Stimulated activated CD8-positive, alpha-beta memory T cell treated with anti-CD3 and anti-CD28 coated beads, Interleukin-7, amount 100 ng/mL, for 4 hours (primary cell): Measurements from ENCODE around the gene E4F1.

Source experiments
- DNase-seq, 2 donors: peaks; one replicate each; pipeline ENCODE4 v3.0.0-alpha.2; 2020; ENCODE audit warnings: low read depth in 2 of 2

Gene E4F1

DNA sequence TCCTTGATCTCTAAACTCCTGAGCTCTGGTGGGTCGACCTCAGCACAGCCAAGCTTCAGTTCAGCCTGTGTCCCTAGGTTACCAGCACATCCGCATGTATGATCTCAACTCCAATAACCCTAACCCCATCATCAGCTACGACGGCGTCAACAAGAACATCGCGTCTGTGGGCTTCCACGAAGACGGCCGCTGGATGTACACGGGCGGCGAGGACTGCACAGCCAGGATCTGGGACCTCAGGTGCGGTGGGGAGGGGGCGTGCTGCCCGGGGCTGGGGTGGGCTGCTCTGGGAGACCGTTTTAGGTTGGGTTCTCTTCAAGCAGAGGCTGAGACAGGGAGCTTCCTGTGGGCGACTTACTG is 17.0 kb upstream of the E4F1 start:
- no peak for DNase-seq

DNA sequence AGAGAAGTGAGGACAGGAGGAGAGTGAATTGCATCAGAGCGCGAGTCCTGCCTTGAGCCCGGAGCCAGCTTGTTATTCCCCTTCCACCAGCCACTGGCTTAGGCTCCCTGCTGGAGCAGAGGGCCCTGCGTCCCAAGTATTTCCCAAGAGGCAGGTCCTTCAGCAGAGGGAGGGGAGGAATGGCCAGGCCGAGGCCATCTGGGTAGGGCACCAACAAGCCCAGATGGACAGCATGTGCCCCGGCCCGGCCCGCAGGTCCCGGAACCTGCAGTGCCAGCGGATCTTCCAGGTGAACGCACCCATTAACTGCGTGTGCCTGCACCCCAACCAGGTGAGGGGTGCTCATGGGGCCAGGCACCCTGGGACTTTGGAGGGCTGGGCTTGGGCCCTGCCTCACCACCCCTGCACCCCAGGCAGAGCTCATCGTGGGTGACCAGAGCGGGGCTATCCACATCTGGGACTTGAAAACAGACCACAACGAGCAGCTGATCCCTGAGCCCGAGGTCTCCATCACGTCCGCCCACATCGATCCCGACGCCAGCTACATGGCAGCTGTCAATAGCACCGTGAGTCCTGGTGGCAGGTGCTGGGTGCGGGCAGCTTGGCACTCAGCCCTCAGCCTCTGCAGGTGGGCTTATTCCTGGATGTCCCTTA is 16.5 kb upstream of the E4F1 start:
- no peak for DNase-seq

DNA sequence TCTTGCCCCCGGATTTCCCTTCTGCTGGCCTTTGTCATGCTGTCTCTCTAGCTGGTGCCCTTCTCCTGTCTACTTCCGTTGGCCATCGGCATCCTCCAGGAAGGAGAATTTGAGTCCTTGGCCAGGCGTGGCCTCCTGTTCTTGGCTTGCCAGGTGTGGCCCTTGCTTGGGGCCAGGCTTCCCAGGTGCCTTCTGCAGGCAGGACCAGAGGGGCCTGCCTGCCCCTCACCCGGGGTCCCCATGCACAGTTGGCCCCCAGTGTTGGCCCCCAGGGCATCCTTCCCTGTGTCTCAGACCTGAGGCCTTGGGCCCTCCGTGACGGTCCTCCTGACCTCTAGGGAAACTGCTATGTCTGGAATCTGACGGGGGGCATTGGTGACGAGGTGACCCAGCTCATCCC is 15.5 kb upstream of the E4F1 start:
- no peak for DNase-seq

- DNase-seq, result no peak
Measured at GRCh38 chr16:2208308-2208707, 15.1 kb upstream of the E4F1 start.

DNA sequence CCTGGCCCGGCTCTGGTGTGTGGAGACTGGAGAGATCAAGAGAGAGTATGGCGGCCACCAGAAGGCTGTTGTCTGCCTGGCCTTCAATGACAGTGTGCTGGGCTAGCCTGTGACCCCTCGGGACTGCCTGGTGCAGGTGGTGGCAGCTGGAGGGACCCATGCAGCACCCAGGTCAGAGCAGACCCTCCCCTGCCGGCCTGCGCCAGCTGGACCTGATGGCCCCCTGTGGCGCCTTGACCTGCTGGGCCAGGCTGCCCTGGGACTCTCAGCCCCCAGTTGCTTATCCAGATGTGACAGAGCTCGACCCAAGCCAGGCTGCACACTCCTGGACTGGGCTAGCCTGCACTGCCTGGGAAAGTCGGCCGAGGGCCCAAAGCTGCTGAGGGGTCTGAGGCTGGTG is 14.6 kb upstream of the E4F1 start:
- no peak for DNase-seq

DNA sequence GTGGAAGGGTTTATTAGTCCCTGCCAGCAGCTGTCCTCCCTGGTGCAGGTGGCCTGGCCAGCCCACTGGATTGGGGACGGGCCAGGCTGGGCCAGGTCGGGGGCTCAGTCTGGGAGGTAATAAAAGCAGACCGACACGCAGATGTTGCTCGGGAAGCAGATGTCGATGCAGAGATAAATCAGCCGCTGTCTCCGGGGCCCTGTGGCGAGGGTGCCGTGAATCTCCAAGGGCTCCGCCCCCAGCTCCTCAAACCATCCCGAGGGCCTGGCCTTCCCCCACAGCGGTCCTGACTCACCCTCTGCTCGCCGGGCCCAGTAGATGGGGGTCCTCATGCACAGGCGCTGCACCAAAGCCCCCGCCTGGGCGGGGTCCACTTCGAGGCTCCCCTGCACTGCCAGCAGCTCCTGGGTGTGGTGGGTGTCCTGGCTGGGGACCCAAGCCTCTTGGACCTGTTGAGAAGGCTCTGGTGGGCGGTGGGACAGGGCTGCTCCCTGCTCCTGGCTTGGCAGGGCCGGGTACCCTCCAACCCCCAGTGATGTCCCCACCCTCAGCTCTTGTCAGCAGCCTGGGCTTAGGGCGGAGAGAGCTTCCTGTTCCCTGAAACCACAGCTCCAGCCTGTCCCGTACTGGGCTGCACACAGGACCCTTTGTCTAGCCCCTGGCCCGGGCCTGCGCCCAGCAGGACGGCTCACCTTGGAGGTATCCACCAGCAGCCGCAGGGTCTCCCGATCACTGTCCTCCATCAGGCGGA is 14.0 kb upstream of the E4F1 start:
- DNase-seq, result no peak

DNA sequence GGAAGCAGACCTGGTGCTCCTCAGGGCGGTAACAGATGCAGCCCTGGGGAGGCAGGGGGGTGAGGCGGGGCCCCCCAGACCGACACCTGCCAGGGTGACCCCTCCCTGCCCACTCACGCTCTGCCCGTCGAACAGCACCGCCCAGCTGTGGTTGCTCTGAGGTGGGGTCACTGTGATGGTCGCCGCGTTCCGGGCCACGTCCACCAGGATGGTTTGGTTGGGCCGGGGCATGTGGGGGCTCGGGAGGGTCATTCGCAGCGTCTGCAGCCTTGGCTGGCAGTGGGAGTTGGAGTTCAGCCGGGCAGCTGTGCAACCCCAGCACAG is 13.4 kb upstream of the E4F1 start:
- no peak for DNase-seq

DNA sequence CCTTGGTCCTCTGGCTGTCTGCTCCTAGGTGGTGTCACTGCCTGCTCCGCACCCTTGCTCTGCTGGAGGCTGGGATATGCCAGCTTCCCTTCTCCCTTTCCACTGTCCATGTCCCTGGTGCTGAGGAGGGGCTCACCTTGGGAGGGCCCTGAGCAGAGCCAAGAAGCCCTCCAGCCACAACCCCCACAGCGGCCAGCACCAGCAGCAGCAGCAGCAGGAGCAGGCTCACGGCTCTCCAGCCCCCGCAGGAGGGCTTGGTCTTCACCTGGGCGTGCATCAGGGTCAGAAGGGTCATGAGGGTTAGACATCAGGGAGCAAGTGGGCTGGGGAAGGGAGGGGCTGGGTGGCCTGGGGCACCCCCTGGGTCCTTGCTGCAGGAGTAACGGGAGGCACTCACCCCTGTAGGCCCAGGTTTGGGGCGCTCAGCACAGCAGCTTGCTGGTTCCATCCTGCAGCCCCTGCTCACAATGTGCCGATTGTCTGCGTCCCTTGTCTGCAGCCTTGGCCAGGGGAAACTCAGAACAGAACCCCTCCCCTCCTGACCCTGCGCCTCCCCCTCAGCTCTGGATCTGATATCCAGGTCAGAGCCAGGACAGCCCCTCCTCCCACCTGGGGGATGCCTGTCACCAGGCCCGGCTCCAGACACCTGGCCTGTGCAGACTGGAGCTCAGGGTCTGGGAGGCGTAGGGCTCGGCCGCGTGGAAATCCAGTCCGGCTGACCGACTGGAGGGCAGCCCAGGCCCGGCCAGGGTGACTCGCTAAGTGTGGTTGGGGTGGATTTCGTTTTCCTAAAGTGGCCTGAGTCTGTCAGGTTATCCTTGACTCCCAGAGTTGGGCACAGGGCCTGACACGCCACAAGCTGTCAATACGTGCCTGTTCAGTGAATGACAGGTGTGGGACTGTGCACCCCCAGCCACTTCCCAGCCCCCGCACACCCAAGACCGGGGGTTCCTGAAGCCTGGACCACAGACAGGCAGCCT is 12.7 kb upstream of the E4F1 start, which contains the start of gene BRICD5:
BRICD5 (minus strand) TSS at position 478 of the 980 bp plus-strand sequence; CDS start at position 448, 30 bp downstream.
- no peak for DNase-seq

- DNase-seq, result no peak
Measured at GRCh38 chr16:2211923-2212347, 11.5 kb upstream of the E4F1 start.

- DNase-seq, result no peak
Measured at GRCh38 chr16:2212362-2213324, 10.7 kb upstream of the E4F1 start.

DNA sequence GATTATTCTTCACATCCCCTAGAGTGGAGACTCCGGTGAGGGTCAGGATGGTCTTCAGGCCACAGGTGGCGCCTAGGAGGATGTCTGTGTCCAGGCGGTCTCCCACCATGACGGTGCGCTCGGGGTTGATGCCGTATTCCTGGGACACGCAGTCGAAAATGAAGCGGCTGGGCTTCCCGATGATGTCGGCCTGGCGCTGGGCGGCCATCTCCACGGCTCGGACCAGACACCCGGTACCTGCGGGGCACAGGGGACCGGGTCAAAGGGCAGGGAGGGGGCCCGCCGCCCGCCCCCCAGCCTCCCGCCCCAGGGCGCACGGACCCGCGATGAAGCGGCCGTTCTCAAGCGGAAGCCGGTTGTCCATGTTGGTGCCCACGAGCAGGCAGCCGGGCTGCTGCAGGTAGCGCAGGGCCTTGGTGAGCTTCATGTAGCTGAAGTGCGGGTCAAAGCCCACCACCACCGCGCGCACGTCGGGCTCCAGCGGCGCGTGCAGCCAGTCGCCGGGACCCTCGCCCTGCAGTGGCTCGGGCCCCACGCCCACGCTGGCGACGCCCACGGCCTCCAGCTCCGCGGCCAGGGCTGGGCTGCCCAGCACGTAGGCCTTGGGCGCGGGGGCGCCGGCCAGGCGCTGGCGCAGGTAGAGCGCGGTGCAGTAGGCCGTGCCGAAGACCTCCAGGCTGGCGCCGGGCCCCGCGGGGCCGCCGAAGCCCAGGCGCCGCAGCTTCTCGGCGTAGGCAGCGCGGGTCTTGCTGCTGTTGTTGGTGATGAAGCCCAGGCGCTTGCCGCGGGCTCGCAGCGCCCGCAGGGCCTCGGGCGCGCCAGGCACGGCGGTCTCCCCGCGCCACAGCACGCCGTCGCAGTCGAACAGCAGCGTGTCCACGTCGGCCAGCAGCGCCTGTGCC is 9.3 kb upstream of the E4F1 start:
- DNase-seq, result no peak

DNA sequence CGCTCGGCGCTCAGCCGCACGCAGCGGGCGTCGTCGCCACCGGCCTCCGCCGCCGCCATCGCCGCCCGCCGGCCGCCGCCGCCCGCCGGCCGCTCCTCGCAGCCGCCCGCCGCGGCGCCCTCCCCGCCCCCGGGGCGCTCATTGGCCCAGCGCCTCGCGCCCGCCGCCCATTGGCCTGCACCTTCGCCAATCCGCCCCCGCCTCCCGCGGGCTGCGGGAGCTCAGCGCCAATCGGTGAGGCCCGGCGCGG is 8.7 kb upstream of the E4F1 start, which contains the start of gene PGP:
PGP (minus strand) TSS at position 122 of the 250 bp plus-strand sequence; CDS start at position 59, 63 bp downstream.
- DNase-seq, result no peak

DNA sequence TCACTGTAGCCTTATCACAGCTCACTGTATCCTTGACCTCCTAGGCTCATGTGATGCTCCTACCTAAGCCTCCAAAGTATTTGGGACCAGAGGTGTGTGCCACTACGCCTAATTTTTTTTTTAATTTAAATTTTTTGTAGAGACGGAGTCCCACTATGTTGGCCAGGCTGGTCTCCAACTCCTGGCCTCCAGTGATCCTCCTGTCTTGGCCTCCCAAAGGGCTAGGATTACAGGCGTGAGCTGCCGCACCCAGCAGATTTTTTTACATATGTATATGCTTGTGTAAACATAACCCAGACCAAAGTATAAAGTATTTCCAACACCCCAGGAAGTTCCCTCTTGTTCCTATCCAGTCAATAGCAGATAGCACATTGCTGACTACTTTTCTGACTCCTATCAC is 7.1 kb upstream of the E4F1 start:
- no peak for DNase-seq

DNA sequence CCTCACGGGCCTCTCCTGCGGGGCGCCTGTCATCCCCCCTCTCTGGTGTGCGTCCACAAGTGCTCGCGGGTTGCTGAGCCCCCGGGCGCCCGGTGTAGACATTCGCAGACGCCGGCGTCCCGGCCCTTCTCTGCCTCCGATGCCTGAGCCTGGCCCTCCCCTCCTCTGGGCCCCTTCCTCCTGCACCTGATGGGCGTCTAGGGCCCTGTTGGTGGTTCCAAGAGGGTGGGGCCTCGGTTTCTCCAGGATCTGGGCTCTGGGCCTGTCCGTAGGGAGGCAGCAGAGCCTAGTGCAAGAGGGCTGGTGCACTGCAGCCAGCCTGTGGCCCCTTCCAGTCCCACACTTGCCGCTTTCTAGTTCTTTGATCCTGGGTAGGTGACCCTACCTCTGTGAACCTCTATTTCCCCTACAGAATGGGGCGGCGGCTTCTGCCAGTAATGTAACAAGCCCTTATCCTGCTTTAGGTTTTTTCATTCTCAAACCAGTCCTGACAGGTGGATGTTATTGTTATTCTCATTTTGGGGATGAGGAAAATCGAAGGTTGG is 623 bp downstream of the E4F1 start:
- no peak for DNase-seq

GRCh38 chr16:2226245-2226793 is 2.9 kb downstream of the E4F1 start:
- no peak for DNase-seq

GRCh38 chr16:2226918-2227317 is 3.5 kb downstream of the E4F1 start:
- no peak for DNase-seq

DNA sequence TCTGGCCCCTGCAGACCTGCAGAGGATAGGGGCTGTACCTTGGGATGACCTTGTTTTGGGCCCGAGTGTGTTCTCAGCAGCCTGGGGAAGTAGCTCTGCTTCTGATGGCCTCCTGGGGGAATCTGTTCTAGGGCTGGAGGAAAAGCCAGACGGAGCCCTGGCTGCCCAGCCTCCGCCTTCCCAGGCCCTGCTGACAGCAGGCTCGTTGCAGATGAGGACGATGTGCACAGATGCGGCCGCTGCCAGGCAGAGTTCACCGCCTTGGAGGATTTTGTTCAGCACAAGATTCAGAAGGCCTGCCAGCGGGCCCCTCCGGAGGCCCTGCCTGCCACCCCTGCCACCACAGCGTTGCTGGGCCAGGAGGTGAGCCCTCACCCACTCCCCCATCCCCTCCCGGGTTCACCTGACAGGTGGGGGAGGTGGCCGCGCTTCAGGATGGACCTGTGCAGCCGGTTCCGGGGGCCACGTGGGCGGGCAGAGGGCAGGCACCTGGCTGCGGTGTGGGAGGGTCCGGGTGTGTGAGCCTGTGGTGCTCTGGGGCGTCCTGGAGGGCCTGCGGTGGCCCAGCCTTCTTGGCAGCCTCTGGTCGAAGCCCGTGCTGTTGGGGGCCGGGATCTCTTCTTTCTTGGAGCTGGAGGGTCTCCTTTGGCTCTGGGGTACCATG is 4.9 kb downstream of the E4F1 start:
- no peak for DNase-seq

- no peak for DNase-seq
Measured at GRCh38 chr16:2229091-2229490, 5.7 kb downstream of the E4F1 start.

DNA sequence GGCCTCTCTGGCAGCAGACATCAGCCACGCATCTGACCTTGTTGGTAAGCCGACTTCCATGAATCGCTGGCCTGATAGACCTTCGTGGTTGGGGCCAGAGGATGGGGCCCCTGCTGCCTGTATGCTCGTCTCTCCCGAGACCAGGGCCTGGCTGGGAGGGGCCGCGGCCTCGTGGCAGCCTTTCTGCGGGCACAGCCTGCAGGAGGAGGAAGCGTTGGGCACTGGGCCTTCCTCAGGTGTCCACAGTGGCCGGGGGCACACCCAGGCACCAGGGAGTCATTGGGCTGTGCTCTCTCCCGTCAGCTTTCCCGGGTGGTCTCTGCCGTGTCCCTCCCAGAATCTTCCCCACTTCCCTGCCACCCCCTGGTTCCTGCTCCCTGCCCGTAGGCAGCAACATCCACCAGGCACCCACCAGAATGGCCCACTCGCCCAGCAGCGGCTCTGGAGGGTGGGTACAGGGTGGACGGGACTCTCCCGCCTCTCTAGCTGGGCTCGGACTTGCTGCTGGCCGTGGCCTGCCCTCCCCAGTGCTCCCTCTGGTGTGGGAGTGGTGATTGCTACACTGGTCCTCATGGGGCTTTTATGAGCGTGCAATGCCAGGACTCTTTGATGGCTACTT is 6.3 kb downstream of the E4F1 start:
- DNase-seq, result no peak
